ENCODE results near the gene CHMP2B.

Gene CHMP2B

GRCh38 chr3:87227104-87227834 lies at the start of gene CHMP2B:
TSS of gene CHMP2B (plus strand) at chr3:87227309. CDS start at chr3:87227523, 214 bp downstream.
- DNase-seq, result peak; percentile 96

- DNase-seq, result no peak
Observed at GRCh38 chr3:87179642-87180041, 47.5 kb upstream of the CHMP2B start.

- no peak for DNase-seq
Observed at GRCh38 chr3:87181551-87181950, 45.6 kb upstream of the CHMP2B start.

GRCh38 chr3:87182023-87182422 lies 45.1 kb upstream of the CHMP2B start:
- DNase-seq, result no peak

GRCh38 chr3:87186608-87187159 lies 40.4 kb upstream of the CHMP2B start:
- no peak for DNase-seq

- DNase-seq, result no peak
Observed at GRCh38 chr3:87191175-87191574, 35.9 kb upstream of the CHMP2B start.

GRCh38 chr3:87191641-87192040 lies 35.5 kb upstream of the CHMP2B start:
- DNase-seq, result no peak

GRCh38 chr3:87196879-87197278 lies 30.2 kb upstream of the CHMP2B start:
- DNase-seq, result no peak

- no peak for DNase-seq
Observed at GRCh38 chr3:87197531-87197930, 29.6 kb upstream of the CHMP2B start.

GRCh38 chr3:87198774-87199173 lies 28.3 kb upstream of the CHMP2B start:
- no peak for DNase-seq

- no peak for DNase-seq
Observed at GRCh38 chr3:87199628-87200027, 27.5 kb upstream of the CHMP2B start.

- DNase-seq, result no peak
Observed at GRCh38 chr3:87200060-87200647, 27.0 kb upstream of the CHMP2B start.

- DNase-seq, result no peak
Observed at GRCh38 chr3:87201727-87202126, 25.4 kb upstream of the CHMP2B start.

- DNase-seq, result no peak
Observed at GRCh38 chr3:87203809-87204208, 23.3 kb upstream of the CHMP2B start.

- no peak for DNase-seq
Observed at GRCh38 chr3:87206070-87206469, 21.0 kb upstream of the CHMP2B start.

- no peak for DNase-seq
Observed at GRCh38 chr3:87206635-87207034, 20.5 kb upstream of the CHMP2B start.

GRCh38 chr3:87207460-87207859 lies 19.6 kb upstream of the CHMP2B start:
- no peak for DNase-seq

GRCh38 chr3:87209111-87209510 lies 18.0 kb upstream of the CHMP2B start:
- DNase-seq, result no peak

- DNase-seq, result no peak
Observed at GRCh38 chr3:87218560-87218959, 8.5 kb upstream of the CHMP2B start.

GRCh38 chr3:87219611-87220010 lies 7.5 kb upstream of the CHMP2B start:
- DNase-seq, result no peak

GRCh38 chr3:87225659-87226058 lies 1.4 kb upstream of the CHMP2B start:
- DNase-seq, result no peak

- no peak for DNase-seq
Observed at GRCh38 chr3:87227835-87228144, 681 bp downstream of the CHMP2B start.

GRCh38 chr3:87228316-87228715 lies 1.2 kb downstream of the CHMP2B start:
- no peak for DNase-seq

GRCh38 chr3:87229113-87229512 lies 2.0 kb downstream of the CHMP2B start:
- DNase-seq, result no peak

GRCh38 chr3:87233805-87234204 lies 6.7 kb downstream of the CHMP2B start:
- DNase-seq, result no peak

All from right forelimb (tissue), 1 donor.